OCI-LY7 (cell line): Measurements from ENCODE around the gene PRKN. TPM values are rescaled to one million over a fixed set of nuclear protein-coding genes. Genes with fewer than 3 reads are reported as not detected.

Experiments used
- BruUV-seq: library from RNA; stranded (reverse); fragments of 400-500 nt; replicated peaks from 2 replicates; lab custom pipeline; 2021; lab: Mats Ljungman, UMichigan
- CTCF ChIA-PET: fragments of 300-600 bp; sonication (Branson Sonifier 250); formaldehyde crosslinking; loops from one replicate; lab custom pipeline; 2022; ENCODE audit warnings: antibody characterized with exemption; ENCODE audit not compliant: unreplicated experiment; lab: Charles Lee
- POLR2A ChIA-PET: fragments of 300-600 bp; sonication (Branson Sonifier 250); formaldehyde crosslinking; loops from one replicate; lab custom pipeline; 2022; ENCODE audit warnings: antibody characterized with exemption; lab: Charles Lee
- DNase-seq: peaks from one replicate; pipeline ENCODE4 v3.0.0-alpha.2; 2015; ENCODE audit warnings: low spot score
- H2AFZ ChIP-seq: fragments of 200-600 bp; sonication (generic), shearing (Covaris generic); 2 replicates; pipeline ENCODE4 v1.6.1; 2014; ENCODE audit warnings: mild to moderate bottlenecking, antibody characterized with exemption, low read length, moderate library complexity
- H3K27ac ChIP-seq: fragments of 200-600 bp; sonication (generic); 2 replicates; pipeline ENCODE4 v1.5.1; 2014; ENCODE audit warnings: mixed run types, low read depth, mild to moderate bottlenecking, moderate library complexity, low read length, inconsistent platforms; ENCODE audit not compliant: poor library complexity, severe bottlenecking
- H3K36me3 ChIP-seq: fragments of 200-600 bp; sonication (generic); 2 replicates; pipeline ENCODE4 v1.6.1; 2014; ENCODE audit warnings: mild to moderate bottlenecking, antibody characterized with exemption, low read length, moderate library complexity, mixed read lengths; ENCODE audit not compliant: insufficient read depth
- H3K4me1 ChIP-seq: fragments of 200-600 bp; sonication (generic); 2 replicates; pipeline ENCODE4 v1.5.1; 2014; ENCODE audit warnings: mild to moderate bottlenecking, low read length; ENCODE audit not compliant: insufficient read depth, poor library complexity, severe bottlenecking
- H3K4me2 ChIP-seq: fragments of 200-600 bp; sonication (generic); 2 replicates; pipeline ENCODE4 v1.6.1; 2014; ENCODE audit warnings: mild to moderate bottlenecking, low read length
- H3K4me3 ChIP-seq: fragments of 200-600 bp; sonication (generic); 2 replicates; pipeline ENCODE4 v1.5.1; 2014; ENCODE audit warnings: mild to moderate bottlenecking, low read depth, low read length; ENCODE audit not compliant: poor library complexity, severe bottlenecking
- H3K79me2 ChIP-seq: fragments of 200-600 bp; sonication (generic); 2 replicates; pipeline ENCODE4 v1.6.1; 2016; ENCODE audit warnings: low read depth, mild to moderate bottlenecking, low read length, moderate library complexity, mixed read lengths; ENCODE audit not compliant: insufficient read depth
- H3K9me2 ChIP-seq: fragments of 200-600 bp; sonication (generic); 2 replicates; pipeline ENCODE4 v1.6.1; 2016; ENCODE audit warnings: mild to moderate bottlenecking, low read length, mixed read lengths; ENCODE audit not compliant: insufficient read depth
- H3K9me3 ChIP-seq: fragments of 200-600 bp; sonication (generic); 2 replicates; pipeline ENCODE4 v1.6.1; 2014; ENCODE audit warnings: mild to moderate bottlenecking, mixed run types, low read length, mixed read lengths
- H4K20me1 ChIP-seq: fragments of 200-600 bp; sonication (generic); 2 replicates; pipeline ENCODE4 v1.6.1; 2014; ENCODE audit warnings: mild to moderate bottlenecking, antibody characterized with exemption, low read length, moderate library complexity, mixed read lengths; ENCODE audit not compliant: insufficient read depth
- EZH2phosphoT487 ChIP-seq: fragments of 200-600 bp; sonication (generic); IDR thresholded peaks from 2 replicates; pipeline ENCODE4 v1.6.1; 2018; ENCODE audit warnings: low read depth, borderline replicate concordance, mild to moderate bottlenecking, mixed run types, antibody characterized with exemption, low read length, moderate library complexity, mixed read lengths
- intact Hi-C: fragments of 100-400 bp; cut with micrococcal nuclease; formaldehyde crosslinking; loops from one replicate; pipeline ENCODE4 v1.10.0; 2022; ENCODE audit not compliant: unreplicated experiment
- total RNA-seq, 2 experiments: library from RNA; depleted of rRNA in 1 of 2; stranded (reverse); fragments of >200 nt in 1 of 2; shearing (Covaris generic) in 1 of 2; gene quantifications; 2 replicates each; pipeline ENCODE4 v1.2.3, GENCODE V29; 2014 to 2022
- TF ChIP-seq, protein P1 (sequence below): fragments of 200-600 bp; sonication (generic); conservative IDR thresholded peaks from 2 replicates; pipeline ENCODE4 v1.5.1; 2014; ENCODE audit warnings: mild to moderate bottlenecking, antibody characterized with exemption, low read length, moderate library complexity, mixed read lengths

The PRKN gene
- total RNA-seq, 2 experiments from 2014 or later = 1.3 to 2.0 TPM

DNA sequence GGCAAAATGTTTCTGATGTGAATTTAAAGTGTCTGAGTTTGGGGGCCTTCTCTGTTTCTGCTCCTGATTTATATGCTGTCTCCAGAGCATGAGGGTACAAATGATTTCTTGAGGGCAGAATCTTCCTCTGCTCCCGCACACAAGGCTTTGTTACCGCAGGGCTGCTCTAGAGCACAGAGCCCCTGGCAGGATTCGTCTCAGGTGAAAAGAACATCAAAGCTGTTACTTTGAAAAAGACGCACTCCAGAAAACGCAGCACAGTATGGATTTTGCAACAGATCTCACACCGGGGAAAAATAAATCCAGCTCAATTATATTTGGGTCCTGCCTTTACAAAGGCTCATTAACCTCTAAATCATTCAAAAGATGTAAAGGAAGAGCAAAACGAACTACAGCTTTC is 577.3 kb downstream of the PRKN start:
- H4K20me1 ChIP-seq = no peaks in the 10 kb centered on the region
- BruUV-seq = no TSS peak
- H3K4me1 ChIP-seq = no peaks in the 10 kb centered on the region
- H3K9me3 ChIP-seq = no peaks in the 10 kb centered on the region
- H3K36me3 ChIP-seq = no peaks in the 10 kb centered on the region
- no peak overlapping the region for H3K4me2 ChIP-seq
- POLR2A ChIA-PET = interaction anchor here (0.7 kb wide), 1 partner anchor 223 kb away, joined by 3 read pairs; no protein-coding TSS in a partner anchor
- H3K4me3 ChIP-seq = no peak overlapping the region
- H3K79me2 ChIP-seq = no peaks in the 10 kb centered on the region
- TF ChIP-seq, protein P1, sequence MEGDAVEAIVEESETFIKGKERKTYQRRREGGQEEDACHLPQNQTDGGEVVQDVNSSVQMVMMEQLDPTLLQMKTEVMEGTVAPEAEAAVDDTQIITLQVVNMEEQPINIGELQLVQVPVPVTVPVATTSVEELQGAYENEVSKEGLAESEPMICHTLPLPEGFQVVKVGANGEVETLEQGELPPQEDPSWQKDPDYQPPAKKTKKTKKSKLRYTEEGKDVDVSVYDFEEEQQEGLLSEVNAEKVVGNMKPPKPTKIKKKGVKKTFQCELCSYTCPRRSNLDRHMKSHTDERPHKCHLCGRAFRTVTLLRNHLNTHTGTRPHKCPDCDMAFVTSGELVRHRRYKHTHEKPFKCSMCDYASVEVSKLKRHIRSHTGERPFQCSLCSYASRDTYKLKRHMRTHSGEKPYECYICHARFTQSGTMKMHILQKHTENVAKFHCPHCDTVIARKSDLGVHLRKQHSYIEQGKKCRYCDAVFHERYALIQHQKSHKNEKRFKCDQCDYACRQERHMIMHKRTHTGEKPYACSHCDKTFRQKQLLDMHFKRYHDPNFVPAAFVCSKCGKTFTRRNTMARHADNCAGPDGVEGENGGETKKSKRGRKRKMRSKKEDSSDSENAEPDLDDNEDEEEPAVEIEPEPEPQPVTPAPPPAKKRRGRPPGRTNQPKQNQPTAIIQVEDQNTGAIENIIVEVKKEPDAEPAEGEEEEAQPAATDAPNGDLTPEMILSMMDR = no peak
- TF ChIP-seq EZH2phosphoT487 = no peak
- H3K27ac ChIP-seq = no peak overlapping the region
- no peak overlapping the region for H2AFZ ChIP-seq
- no peaks in the 10 kb centered on the region for H3K9me2 ChIP-seq
- no peak for DNase-seq
- CTCF ChIA-PET = no interaction called here
- intact Hi-C loops = no loop called here

DNA sequence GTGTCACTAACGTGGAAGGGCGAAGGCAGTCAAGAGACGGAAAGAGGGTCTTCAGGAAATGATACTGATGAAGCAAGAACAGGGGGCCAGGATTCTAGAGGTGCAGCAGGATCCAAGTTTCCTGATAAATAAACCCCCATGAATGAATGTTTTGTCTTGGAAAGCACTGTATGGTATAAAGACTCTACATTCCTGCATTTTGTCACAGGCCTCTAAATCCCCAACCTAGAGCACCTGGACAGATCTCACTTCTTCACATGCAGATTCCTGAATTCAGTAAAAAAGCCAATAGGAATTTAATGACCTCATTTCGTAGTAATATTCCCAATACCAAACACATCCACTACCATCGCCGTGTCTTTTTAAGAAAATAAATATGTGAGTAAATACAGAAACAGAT is 577.8 kb downstream of the PRKN start:
- intact Hi-C loops = no loop called here
- H3K4me2 ChIP-seq = no peak overlapping the region
- TF ChIP-seq, protein P1 = no peak
- no peak for TF ChIP-seq EZH2phosphoT487
- H3K27ac ChIP-seq = no peak overlapping the region
- H4K20me1 ChIP-seq = no peaks in the 10 kb centered on the region
- no peak for DNase-seq
- no peak overlapping the region for H3K4me3 ChIP-seq
- ChIA-PET CTCF (no interaction called here), POLR2A (no interaction called here)
- H3K9me2 ChIP-seq = no peaks in the 10 kb centered on the region
- H2AFZ ChIP-seq = no peak overlapping the region
- H3K4me1 ChIP-seq = no peaks in the 10 kb centered on the region
- H3K9me3 ChIP-seq = no peaks in the 10 kb centered on the region
- H3K36me3 ChIP-seq = no peaks in the 10 kb centered on the region
- no peaks in the 10 kb centered on the region for H3K79me2 ChIP-seq
- BruUV-seq = no TSS peak

GRCh38 chr6:162147805-162148204 is 579.8 kb downstream of the PRKN start:
- Histone ChIP-seq H4K20me1 (no peaks in the 10 kb centered on the region), H3K79me2 (no peaks in the 10 kb centered on the region), H3K4me2 (no peak overlapping the region), H3K4me3 (no peak overlapping the region), H2AFZ (no peak overlapping the region), H3K27ac (no peak overlapping the region), H3K36me3 (no peaks in the 10 kb centered on the region), H3K9me3 (no peaks in the 10 kb centered on the region), H3K9me2 (no peaks in the 10 kb centered on the region), H3K4me1 (no peaks in the 10 kb centered on the region)
- no TSS peak for BruUV-seq
- no peak for TF ChIP-seq EZH2phosphoT487
- TF ChIP-seq, protein P1 = no peak
- ChIA-PET CTCF (no interaction called here), POLR2A (no interaction called here)
- DNase-seq = no peak
- intact Hi-C loops = no loop called here
